Smooth muscle cell (in vitro differentiated cells): ENCODE measurements around the gene EIF3F. TPM values are rescaled to one million over a fixed set of nuclear protein-coding genes. Genes with fewer than 3 reads are reported as not detected.

Source experiments
- DNase-seq: peaks from one replicate; lab custom pipeline; 2025; ENCODE audit not compliant: unreplicated experiment; lab: John Stamatoyannopoulos, UW
- H2AFZ ChIP-seq: fragments of 200-600 bp; sonication (generic); 2 replicates; pipeline ENCODE4 v1.6.0; 2016; ENCODE audit warnings: antibody characterized with exemption, low read depth, mild to moderate bottlenecking
- H3F3A ChIP-seq: fragments of 200-600 bp; sonication (generic); 2 replicates; pipeline ENCODE4 v1.6.0; 2017; ENCODE audit warnings: antibody characterized with exemption, low read depth
- H3K27ac ChIP-seq: fragments of 200-600 bp; sonication (generic); 2 replicates; pipeline ENCODE4 v1.5.1; 2016; ENCODE audit warnings: low read depth, mild to moderate bottlenecking
- H3K27me3 ChIP-seq: fragments of 200-600 bp; sonication (generic); 2 replicates; pipeline ENCODE4 v1.6.1; 2016; ENCODE audit warnings: low read depth, mild to moderate bottlenecking
- H3K36me3 ChIP-seq: fragments of 200-600 bp; sonication (generic); 2 replicates; pipeline ENCODE4 v1.5.1; 2016; ENCODE audit warnings: low read depth
- H3K4me1 ChIP-seq: fragments of 200-600 bp; sonication (generic); 2 replicates; pipeline ENCODE4 v1.5.1; 2016; ENCODE audit warnings: low read depth
- H3K4me2 ChIP-seq: fragments of 200-600 bp; sonication (generic); 2 replicates; pipeline ENCODE4 v1.6.0; 2016; ENCODE audit warnings: mild to moderate bottlenecking
- H3K4me3 ChIP-seq: fragments of 200-600 bp; sonication (generic); 2 replicates; pipeline ENCODE4 v1.5.1; 2016; ENCODE audit warnings: mild to moderate bottlenecking
- H3K79me2 ChIP-seq: fragments of 200-600 bp; sonication (generic); 2 replicates; pipeline ENCODE4 v1.6.0; 2016; ENCODE audit warnings: low read depth, mild to moderate bottlenecking
- H3K9ac ChIP-seq: fragments of 200-600 bp; sonication (generic); 2 replicates; pipeline ENCODE4 v1.6.0; 2016; ENCODE audit warnings: low read depth
- H3K9me3 ChIP-seq: fragments of 200-600 bp; sonication (generic); replicated peaks from 2 replicates; pipeline ENCODE4 v1.5.1; 2016; ENCODE audit warnings: low read depth
- H4K20me1 ChIP-seq: fragments of 200-600 bp; sonication (generic); 2 replicates; pipeline ENCODE4 v1.6.0; 2016; ENCODE audit warnings: low read depth
- CTCF ChIP-seq: fragments of 200-600 bp; sonication (generic); IDR thresholded peaks from 2 replicates; pipeline ENCODE4 v1.5.1; 2017; ENCODE audit warnings: borderline replicate concordance, mild to moderate bottlenecking, antibody characterized with exemption; ENCODE audit not compliant: insufficient read depth, poor library complexity, severe bottlenecking
- WGBS: methylation state at CpG from one replicate; pipeline ENCODE4 v1.1.7; 2016; ENCODE audit warnings: low lambda C conversion rate; 5-methylcytosine and 5-hydroxymethylcytosine counted together
- polyA plus RNA-seq: library from polyadenylated mRNA; unstranded; fragments of >200 nt; fragmentation: Nextera tagmentation; extraction: Ambion mirVana; gene quantifications from 2 replicates; pipeline ENCODE4 v1.2.1, GENCODE V29; 2016
- total RNA-seq: library from RNA; depleted of rRNA; stranded (reverse); fragments of >200 nt; gene quantifications from 2 replicates; pipeline ENCODE4 v1.2.3, GENCODE V29; 2014

Gene EIF3F
- total and polyA plus RNA-seq, 2 experiments from 2014 or later, result 148 to 199 TPM

- no peaks in the 10 kb centered on the region for H3K79me2 ChIP-seq
- DNase-seq, result no peak
- H3K27me3 ChIP-seq, result no peaks in the 10 kb centered on the region
- WGBS, result 76% methylated on average over 5 of the region's 5 CpGs
- no peak overlapping the region for H3K27ac ChIP-seq
- H3K9ac ChIP-seq, result no peak overlapping the region
- no peaks in the 10 kb centered on the region for H3K9me3 ChIP-seq
- H3K4me2 ChIP-seq, result no peak overlapping the region
- peaks cover 14% of the 10 kb centered on the region for H3F3A ChIP-seq
- H3K4me3 ChIP-seq, result no peak overlapping the region
- TF ChIP-seq CTCF, result no peak
- H4K20me1 ChIP-seq, result no peaks in the 10 kb centered on the region
- no peaks in the 10 kb centered on the region for H3K4me1 ChIP-seq
- peaks cover 25% of the 10 kb centered on the region for H3K36me3 ChIP-seq
- no peak overlapping the region for H2AFZ ChIP-seq
These were observed 13.3 kb downstream of the EIF3F start for GRCh38 chr11:8000390-8000789.

GRCh38 chr11:8002676-8003075, 15.5 kb downstream of the EIF3F start:
- H3K9me3 ChIP-seq, result no peaks in the 10 kb centered on the region
- H3F3A ChIP-seq, result peaks cover 4% of the 10 kb centered on the region
- no peak overlapping the region for H3K4me3 ChIP-seq
- no peaks in the 10 kb centered on the region for H3K79me2 ChIP-seq
- no peaks in the 10 kb centered on the region for H4K20me1 ChIP-seq
- no peak for TF ChIP-seq CTCF
- no peak overlapping the region for H3K4me2 ChIP-seq
- H2AFZ ChIP-seq, result no peak overlapping the region
- H3K4me1 ChIP-seq, result no peaks in the 10 kb centered on the region
- no peaks in the 10 kb centered on the region for H3K27me3 ChIP-seq
- peaks cover 2% of the 10 kb centered on the region for H3K36me3 ChIP-seq
- no peak for DNase-seq
- H3K27ac ChIP-seq, result no peak overlapping the region
- H3K9ac ChIP-seq, result no peak overlapping the region
- 89% methylated on average over 1 of the region's 1 CpG for WGBS

GRCh38 chr11:8003187-8003586, 16.1 kb downstream of the EIF3F start:
- no peak overlapping the region for H3K27ac ChIP-seq
- H3K27me3 ChIP-seq, result no peaks in the 10 kb centered on the region
- no peaks in the 10 kb centered on the region for H3K9me3 ChIP-seq
- TF ChIP-seq CTCF, result no peak
- H3K9ac ChIP-seq, result no peak overlapping the region
- H3K4me1 ChIP-seq, result no peaks in the 10 kb centered on the region
- no peak overlapping the region for H3K4me2 ChIP-seq
- H3F3A ChIP-seq, result peaks cover 4% of the 10 kb centered on the region
- no peak for DNase-seq
- H2AFZ ChIP-seq, result no peak overlapping the region
- H4K20me1 ChIP-seq, result no peaks in the 10 kb centered on the region
- no peak overlapping the region for H3K4me3 ChIP-seq
- no peaks in the 10 kb centered on the region for H3K36me3 ChIP-seq
- no peaks in the 10 kb centered on the region for H3K79me2 ChIP-seq
- WGBS, result 97% methylated on average over 7 of the region's 7 CpGs

- 97% methylated on average over 2 of the region's 2 CpGs for WGBS
- Histone ChIP-seq H3F3A (peaks cover 4% of the 10 kb centered on the region), H3K9ac (no peak overlapping the region), H2AFZ (no peak overlapping the region), H3K9me3 (no peaks in the 10 kb centered on the region), H3K4me2 (no peak overlapping the region), H4K20me1 (no peaks in the 10 kb centered on the region), H3K4me1 (no peaks in the 10 kb centered on the region), H3K4me3 (no peak overlapping the region), H3K27me3 (no peaks in the 10 kb centered on the region), H3K36me3 (no peaks in the 10 kb centered on the region), H3K79me2 (no peaks in the 10 kb centered on the region), H3K27ac (no peak overlapping the region)
- DNase-seq, result no peak
- no peak for TF ChIP-seq CTCF
These were observed 16.9 kb downstream of the EIF3F start for GRCh38 chr11:8004008-8004407.
